K562 (cell line): ENCODE measurements around the gene RAD50. TPM values are rescaled to one million over a fixed set of nuclear protein-coding genes. Genes with fewer than 3 reads are reported as not detected.
"Not testable (repeated sequence)": the region's sequence is repeated elsewhere in the genome, so short reads cannot be mapped to it uniquely, and the experiment has no call there.

Source experiments
- ATAC-seq: fragments of 200-7000 bp; cut with Tn5 transposase; 3 replicates; pipeline ENCODE4 v1.9.1; 2020; ENCODE audit warnings: moderate library complexity
- BruUV-seq: library from RNA; stranded (reverse); fragments of 400-500 nt; replicated peaks from 2 replicates; lab custom pipeline; 2021; lab: Mats Ljungman, UMichigan
- CTCF ChIA-PET: fragments of 300-600 bp; formaldehyde crosslinking; extraction: SDS; loops from one replicate; lab custom pipeline; 2021; ENCODE audit warnings: low intra/inter-chr PET ratio; lab: Yijun Ruan, JAX
- POLR2A ChIA-PET: fragments of 300-600, 350-650 bp; sonication (Branson Sonifier 250); formaldehyde crosslinking; extraction: SDS; loops from one replicate; lab custom pipeline; 2021; ENCODE audit warnings: antibody characterized with exemption, inconsistent platforms; lab: Yijun Ruan, JAX
- DNase-seq, 4 experiments: peaks; one replicate each; pipeline versions ENCODE4 v3.0.0 to v3.0.0-alpha.2; 2011 to 2018; ENCODE audit warnings: low spot score in 3 of 4, mixed read lengths in 3 of 4; ENCODE audit errors: extremely low read depth in 1 of 4
- FAIRE-seq: peaks from 2 replicates; lab custom pipeline; 2011; peaks lifted over from hg19 to GRCh38; lab: Jason Lieb, UNC
- H2AFZ ChIP-seq: 2 replicates; pipeline ENCODE4 v1.6.0; 2011; ENCODE audit warnings: low read depth, low read length, control low read depth, inconsistent platforms
- H3K27ac ChIP-seq: fragments of 200-600 bp; 3 replicates; pipeline ENCODE4 v1.8.0; 2011; ENCODE audit warnings: low read depth, mild to moderate bottlenecking, control low read depth, inconsistent platforms, low read length, moderate library complexity, mixed read lengths; ENCODE audit errors: extremely low read depth
- H3K27me3 ChIP-seq, 2 experiments: fragments of 300-600 bp in 1 of 2; 2 replicates in 1 of 2; 3 replicates in 1 of 2; pipeline versions ENCODE4 v1.6.0 to v1.8.0; 2011; ENCODE audit warnings: inconsistent platforms in 2 of 2, low read length in 2 of 2, mild to moderate bottlenecking in 1 of 2, mixed read lengths in 1 of 2, moderate library complexity in 1 of 2; ENCODE audit not compliant: control insufficient read depth in 2 of 2, insufficient read depth in 2 of 2
- H3K36me3 ChIP-seq: fragments of 300-600 bp; 3 replicates; pipeline ENCODE4 v1.8.0; 2011; ENCODE audit warnings: mild to moderate bottlenecking, low read length, inconsistent platforms; ENCODE audit not compliant: control insufficient read depth, insufficient read depth
- H3K4me1 ChIP-seq, 2 experiments: fragments of 200-600 bp in 1 of 2; replicated peaks in 1 of 2; 2 replicates in 1 of 2; 3 replicates in 1 of 2; pipeline versions ENCODE4 v1.5.1 to v1.8.0; 2011; ENCODE audit warnings: inconsistent platforms in 2 of 2, low read length in 2 of 2, mild to moderate bottlenecking in 1 of 2, mixed read lengths in 1 of 2, moderate library complexity in 1 of 2; ENCODE audit not compliant: control insufficient read depth in 2 of 2, insufficient read depth in 2 of 2
- H3K4me2 ChIP-seq: 2 replicates; pipeline ENCODE4 v1.6.1; 2011; ENCODE audit warnings: low read length, control low read depth, inconsistent platforms, mixed read lengths; ENCODE audit not compliant: insufficient read depth
- H3K4me3 ChIP-seq: fragments of 200-600 bp; sonication (generic), shearing (Covaris generic); 2 replicates; pipeline ENCODE4 v1.5.1; 2016; ENCODE audit warnings: control low read depth, inconsistent platforms
- H3K79me2 ChIP-seq: fragments of 200-600 bp; 3 replicates; pipeline ENCODE4 v1.8.0; 2011; ENCODE audit warnings: low read length, inconsistent platforms; ENCODE audit not compliant: control insufficient read depth, insufficient read depth
- H3K9ac ChIP-seq, 2 experiments: 2 replicates each; pipeline versions ENCODE4 v1.6.0 to v1.6.1; 2011; ENCODE audit warnings: low read depth in 2 of 2, low read length in 2 of 2, control low read depth in 1 of 2, inconsistent platforms in 1 of 2, mild to moderate bottlenecking in 1 of 2, mixed read lengths in 1 of 2; ENCODE audit not compliant: insufficient read depth in 1 of 2
- H3K9me1 ChIP-seq: one replicate; pipeline ENCODE4 v1.6.0; 2011; ENCODE audit warnings: inconsistent platforms, mild to moderate bottlenecking, low read length, moderate library complexity; ENCODE audit not compliant: control insufficient read depth, insufficient read depth
- H3K9me3 ChIP-seq: replicated peaks from 2 replicates; pipeline ENCODE4 v1.5.1; 2011; ENCODE audit warnings: low read depth, low read length, inconsistent platforms; ENCODE audit not compliant: control insufficient read depth, insufficient read depth
- H4K20me1 ChIP-seq: replicated peaks from 2 replicates; pipeline ENCODE4 v1.6.1; 2011; ENCODE audit warnings: low read length, inconsistent platforms, mixed read lengths; ENCODE audit not compliant: control insufficient read depth, insufficient read depth
- GABPB1 ChIP-seq: sonication (generic); formaldehyde crosslinking; IDR thresholded peaks from 2 replicates; pipeline ENCODE4 v1.8.0; 2022; ENCODE audit warnings: mild to moderate bottlenecking, missing genetic modification reagents
- HDAC3 ChIP-seq: fragments of 450-650 bp; IDR thresholded peaks from 2 replicates; pipeline ENCODE4 v1.6.1; 2018; ENCODE audit warnings: borderline replicate concordance, mild to moderate bottlenecking, moderate library complexity; ENCODE audit not compliant: partially characterized antibody
- KAT7 ChIP-seq: sonication (generic); formaldehyde crosslinking; IDR thresholded peaks from 2 replicates; pipeline ENCODE4 v1.8.0; 2022; ENCODE audit warnings: missing genetic modification reagents, mild to moderate bottlenecking, borderline replicate concordance
- MAFF ChIP-seq: IDR thresholded peaks from 2 replicates; pipeline ENCODE4 v1.6.1; 2012; ENCODE audit warnings: low read length, improper control_type of control experiment
- PATZ1 ChIP-seq: fragments of 250-450 bp; sonication (Bioruptor Pico); IDR thresholded peaks from 2 replicates; pipeline ENCODE4 v1.5.0; 2020; ENCODE audit warnings: mild to moderate bottlenecking, borderline replicate concordance
- PPARD ChIP-seq: fragments of 250-450 bp; sonication (Bioruptor Pico); IDR thresholded peaks from 2 replicates; pipeline ENCODE4 v1.8.0; 2022; ENCODE audit warnings: inconsistent platforms, mild to moderate bottlenecking, moderate library complexity
- ZNF121 ChIP-seq: sonication (generic); formaldehyde crosslinking; conservative IDR thresholded peaks from 2 replicates; pipeline ENCODE4 v1.8.0; 2022; ENCODE audit warnings: missing genetic modification reagents
- ZNF174 ChIP-seq: fragments of 250-450 bp; sonication (Bioruptor Pico); IDR thresholded peaks from 2 replicates; pipeline ENCODE4 v1.4.0; 2020; ENCODE audit warnings: mild to moderate bottlenecking
- ZSCAN29 ChIP-seq: fragments of 450-650 bp; IDR thresholded peaks from 2 replicates; pipeline ENCODE4 v1.6.1; 2017
- WGBS: fragments of 100-300 bp; shearing (Covaris generic); methylation state at CpG from one replicate; pipeline ENCODE4 v1.1.6; 2016; ENCODE audit warnings: low coverage, mixed read lengths; ENCODE audit not compliant: insufficient coverage; ENCODE audit errors: missing lambda C conversion rate; 5-methylcytosine and 5-hydroxymethylcytosine counted together
- in situ Hi-C: fragments of 300-500 bp; cut with MboI; formaldehyde crosslinking; loops from 4 replicates; pipeline ENCODE4 v1.15.0; 2018; ENCODE audit warnings: inconsistent platforms, mixed read lengths
- intact Hi-C: fragments of 100-400 bp; cut with micrococcal nuclease; formaldehyde crosslinking; loops from 2 replicates; pipeline ENCODE4 v1.14.2; 2022
- polyA plus RNA-seq, 8 experiments: library from polyadenylated mRNA; depleted of rRNA in 4 of 8; stranded (reverse) in 5 of 8; unstranded in 3 of 8; fragments of >200 nt; fragmentation: Nextera tagmentation in 2 of 8; fragmentation: Illumina TruSeq in 1 of 8; extraction: Ambion mirVana in 2 of 8; extraction: Trizol in 1 of 8; gene quantifications; 2 replicates each; pipeline versions ENCODE4 v1.2.1 to v1.2.3, GENCODE V29; 2011 to 2014; ENCODE audit warnings: inconsistent platforms in 1 of 8, missing spikeins in 1 of 8
- total RNA-seq, 7 experiments: library from RNA; depleted of rRNA in 6 of 7; stranded (reverse); fragments of >200 nt in 6 of 7; fragmentation: Illumina TruSeq in 2 of 7; extraction: Trizol in 2 of 7; gene quantifications; 2 replicates each; pipeline versions ENCODE4 v1.2.1 to v1.2.3, GENCODE V29; 2011 to 2021; ENCODE audit warnings: low replicate concordance in 1 of 7
- TF ChIP-seq, protein P1 (sequence below): fragments of 250-450 bp; sonication (Bioruptor Pico); IDR thresholded peaks from 2 replicates; pipeline ENCODE4 v1.4.0; 2020; ENCODE audit warnings: mild to moderate bottlenecking, moderate library complexity
- TF ChIP-seq, protein P2 (sequence below): sonication (generic); formaldehyde crosslinking; IDR thresholded peaks from 2 replicates; pipeline ENCODE4 v1.8.0; 2022; ENCODE audit warnings: mild to moderate bottlenecking, missing genetic modification reagents, borderline replicate concordance

The RAD50 gene
- total and polyA plus RNA-seq, 9 of the 15 experiments (the other 6 are each of a cell fraction or from before 2014, with no cell fraction given) = 15.3 to 74.2 (median 44.1) TPM

DNA sequence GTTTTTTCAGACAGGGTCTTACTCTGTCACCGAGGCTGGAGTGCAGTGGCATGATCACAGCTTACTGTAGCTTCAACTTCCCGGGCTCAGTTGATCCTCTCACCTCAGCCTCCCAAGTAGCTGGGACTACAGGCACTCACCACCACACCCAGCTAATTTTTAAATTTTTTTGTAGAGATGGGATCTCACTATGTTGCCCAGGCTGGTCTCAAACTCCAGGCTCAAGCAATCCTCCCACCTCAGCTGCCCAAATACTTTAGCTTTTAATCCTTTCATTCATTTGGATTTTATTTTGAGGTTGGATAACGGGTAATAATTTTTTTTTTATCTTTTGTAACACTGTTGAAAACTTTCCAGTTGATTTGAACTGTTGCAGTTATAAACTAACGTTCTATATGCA is 76.8 kb downstream of the RAD50 start:
- H3K4me3 ChIP-seq, H3K27ac ChIP-seq, H3K9me1 ChIP-seq, H4K20me1 ChIP-seq, H3K9me3 ChIP-seq, H2AFZ ChIP-seq, H3K79me2 ChIP-seq, H3K9ac ChIP-seq, DNase-seq, H3K27me3 ChIP-seq, H3K4me1 ChIP-seq, intact Hi-C loops, H3K4me2 ChIP-seq, ATAC-seq, in situ Hi-C loops, FAIRE-seq, CTCF ChIA-PET, BruUV-seq: not testable (repeated sequence)
- TF ChIP-seq ZNF121 (CRISPR knock-in tag) = peak; percentile 74
- WGBS = 97% methylated on average over 4 of the region's 4 CpGs
- POLR2A ChIA-PET = interaction anchor here (0.9 to 2.6 kb wide), 4 partner anchors 10 to 107 kb away, joined by 3 to 8 read pairs (median 3); no protein-coding TSS in a partner anchor
- H3K36me3 ChIP-seq = peaks cover 67% of the 10 kb centered on the region

DNA sequence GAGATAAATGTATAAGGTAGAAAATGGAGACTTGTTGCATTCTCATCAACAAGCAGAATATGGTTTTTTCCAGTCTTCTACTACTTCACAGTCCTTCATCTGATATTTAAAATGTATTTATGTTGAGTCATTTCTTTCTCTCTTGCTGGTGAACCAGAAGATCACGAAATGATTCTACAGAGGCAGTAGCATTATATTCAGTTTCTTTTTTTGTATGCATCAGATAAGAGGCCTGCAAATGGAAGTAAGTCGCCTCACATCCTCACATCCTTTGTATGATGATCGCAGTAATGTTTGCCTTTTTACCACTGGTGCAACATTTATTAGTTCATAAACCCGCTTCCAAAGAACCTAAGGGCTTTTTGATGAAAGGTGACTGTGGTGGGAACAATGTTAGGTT is 79.1 kb downstream of the RAD50 start:
- no peaks in the 10 kb centered on the region for H3K9me3 ChIP-seq
- no peak overlapping the region for H2AFZ ChIP-seq
- POLR2A ChIA-PET = no interaction called here
- no peaks in the 10 kb centered on the region for H4K20me1 ChIP-seq
- FAIRE-seq (no peak), ATAC-seq (no peak), DNase-seq (no peak)
- BruUV-seq = no TSS peak
- H3K27ac ChIP-seq = no peak overlapping the region
- H3K4me1 ChIP-seq = no peaks in the 10 kb centered on the region
- no peaks in the 10 kb centered on the region for H3K9me1 ChIP-seq
- intact Hi-C loops = no loop called here
- peaks cover 70% of the 10 kb centered on the region for H3K36me3 ChIP-seq
- in situ Hi-C loops = no loop called here
- no peak overlapping the region for H3K9ac ChIP-seq
- H3K27me3 ChIP-seq = no peaks in the 10 kb centered on the region
- no peaks in the 10 kb centered on the region for H3K79me2 ChIP-seq
- no peak overlapping the region for H3K4me2 ChIP-seq
- 75% methylated on average over 4 of the region's 4 CpGs for WGBS
- CTCF ChIA-PET = no interaction called here
- no peak overlapping the region for H3K4me3 ChIP-seq
- TF ChIP-seq, protein P1, sequence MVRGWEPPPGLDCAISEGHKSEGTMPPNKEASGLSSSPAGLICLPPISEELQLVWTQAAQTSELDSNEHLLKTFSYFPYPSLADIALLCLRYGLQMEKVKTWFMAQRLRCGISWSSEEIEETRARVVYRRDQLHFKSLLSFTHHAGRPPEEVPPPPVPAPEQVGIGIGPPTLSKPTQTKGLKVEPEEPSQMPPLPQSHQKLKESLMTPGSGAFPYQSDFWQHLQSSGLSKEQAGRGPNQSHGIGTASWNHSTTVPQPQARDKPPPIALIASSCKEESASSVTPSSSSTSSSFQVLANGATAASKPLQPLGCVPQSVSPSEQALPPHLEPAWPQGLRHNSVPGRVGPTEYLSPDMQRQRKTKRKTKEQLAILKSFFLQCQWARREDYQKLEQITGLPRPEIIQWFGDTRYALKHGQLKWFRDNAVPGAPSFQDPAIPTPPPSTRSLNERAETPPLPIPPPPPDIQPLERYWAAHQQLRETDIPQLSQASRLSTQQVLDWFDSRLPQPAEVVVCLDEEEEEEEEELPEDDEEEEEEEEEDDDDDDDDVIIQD (CRISPR knock-in tag) = no peak
- TF ChIP-seq HDAC3 (no peak), KAT7 (CRISPR knock-in tag) (no peak), MAFF (no peak), ZSCAN29 (no peak), PATZ1 (CRISPR knock-in tag) (no peak), GABPB1 (CRISPR knock-in tag) (no peak), ZNF174 (CRISPR knock-in tag) (no peak), PPARD (CRISPR knock-in tag) (no peak)
- TF ChIP-seq, protein P2, sequence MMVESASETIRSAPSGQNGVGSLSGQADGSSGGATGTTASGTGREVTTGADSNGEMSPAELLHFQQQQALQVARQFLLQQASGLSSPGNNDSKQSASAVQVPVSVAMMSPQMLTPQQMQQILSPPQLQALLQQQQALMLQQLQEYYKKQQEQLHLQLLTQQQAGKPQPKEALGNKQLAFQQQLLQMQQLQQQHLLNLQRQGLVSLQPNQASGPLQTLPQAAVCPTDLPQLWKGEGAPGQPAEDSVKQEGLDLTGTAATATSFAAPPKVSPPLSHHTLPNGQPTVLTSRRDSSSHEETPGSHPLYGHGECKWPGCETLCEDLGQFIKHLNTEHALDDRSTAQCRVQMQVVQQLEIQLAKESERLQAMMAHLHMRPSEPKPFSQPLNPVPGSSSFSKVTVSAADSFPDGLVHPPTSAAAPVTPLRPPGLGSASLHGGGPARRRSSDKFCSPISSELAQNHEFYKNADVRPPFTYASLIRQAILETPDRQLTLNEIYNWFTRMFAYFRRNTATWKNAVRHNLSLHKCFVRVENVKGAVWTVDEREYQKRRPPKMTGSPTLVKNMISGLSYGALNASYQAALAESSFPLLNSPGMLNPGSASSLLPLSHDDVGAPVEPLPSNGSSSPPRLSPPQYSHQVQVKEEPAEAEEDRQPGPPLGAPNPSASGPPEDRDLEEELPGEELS (CRISPR knock-in tag) = no peak
